ENCODE measurements around the gene CNOT9.

The CNOT9 gene

GRCh38 chr2:218555527-218555926 is 13.1 kb upstream of the CNOT9 start:
- Histone ChIP-seq H3K4me1 (ENCODE audit: insufficient read depth, low read length) (peaks cover 18% of the 10 kb centered on the region), H3K4me3 (ENCODE audit: low read length) (peak overlapping the region; percentile 45), H3K36me3 (ENCODE audit: insufficient read depth, low read depth, low read length) (peaks cover 84% of the 10 kb centered on the region), H3K9me3 (ENCODE audit: insufficient read depth, low read depth, low read length) (no peaks in the 10 kb centered on the region), H3K9ac (ENCODE audit: low read depth, low read length) (peak overlapping the region; percentile 22; the same call in 1 of the 2 replicates), H3K27ac (ENCODE audit: low read length) (no peak overlapping the region), H3K27me3 (ENCODE audit: insufficient read depth, low read length) (no peaks in the 10 kb centered on the region)

- H3K36me3 ChIP-seq (ENCODE audit: insufficient read depth, low read depth, low read length): peaks cover 84% of the 10 kb centered on the region
Observed at GRCh38 chr2:218557941-218558340, 10.7 kb upstream of the CNOT9 start.

DNA sequence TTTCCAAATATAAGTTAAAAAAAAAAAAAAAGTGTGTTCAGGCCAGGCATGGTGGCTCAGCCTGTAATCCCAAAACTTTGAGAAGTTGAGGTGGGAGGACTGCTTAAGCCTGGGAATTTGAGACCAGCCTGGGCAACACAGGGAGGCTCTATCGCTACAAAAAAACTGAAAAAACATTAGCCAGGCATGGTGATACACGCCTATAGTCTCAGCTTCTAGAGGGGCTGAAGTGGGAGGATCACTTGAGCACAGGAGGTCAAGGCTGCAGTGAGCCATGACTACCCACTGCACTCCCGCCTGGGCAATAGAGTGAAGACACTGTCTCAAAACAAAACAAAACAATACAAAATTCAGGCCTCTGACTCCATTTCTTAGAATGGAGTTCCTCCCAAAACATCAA is 9.7 kb upstream of the CNOT9 start:
- no peak overlapping the region for H3K27ac ChIP-seq (ENCODE audit: low read length)
- H3K9ac ChIP-seq (ENCODE audit: low read depth, low read length): no peak overlapping the region
- peaks cover 84% of the 10 kb centered on the region for H3K36me3 ChIP-seq (ENCODE audit: insufficient read depth, low read depth, low read length)

More at GRCh38 chr2:218557941-218558340, 10.7 kb upstream of the CNOT9 start:
- no peak overlapping the region for H3K9ac ChIP-seq (ENCODE audit: low read depth, low read length)
- H3K27ac ChIP-seq (ENCODE audit: low read length): no peak overlapping the region
- no peak overlapping the region for H3K4me3 ChIP-seq (ENCODE audit: low read length)
- H3K9me3 ChIP-seq (ENCODE audit: insufficient read depth, low read depth, low read length): no peaks in the 10 kb centered on the region
- no peaks in the 10 kb centered on the region for H3K27me3 ChIP-seq (ENCODE audit: insufficient read depth, low read length)
- H3K4me1 ChIP-seq (ENCODE audit: insufficient read depth, low read length): peaks cover 18% of the 10 kb centered on the region

DNA sequence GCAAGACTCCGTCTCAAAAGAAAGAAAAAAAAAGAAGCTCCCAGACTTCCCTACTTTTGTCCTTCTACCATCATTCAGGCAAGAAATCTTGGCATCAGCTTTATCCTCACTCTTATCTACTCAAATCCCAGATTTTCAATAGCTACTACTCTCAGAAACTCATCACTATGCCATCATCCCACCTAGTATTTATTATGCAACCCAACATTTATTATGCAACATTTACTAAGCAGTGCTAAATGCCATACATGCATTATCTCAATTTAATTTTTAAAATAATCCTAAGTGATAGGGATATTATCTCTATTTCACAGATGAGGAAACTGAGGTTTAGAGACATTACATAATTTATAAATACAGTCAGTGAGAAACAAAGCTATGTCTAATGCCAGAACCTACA is 4.6 kb upstream of the CNOT9 start:
- no peaks in the 10 kb centered on the region for H3K27me3 ChIP-seq (ENCODE audit: insufficient read depth, low read length)
- peaks cover 79% of the 10 kb centered on the region for H3K36me3 ChIP-seq (ENCODE audit: insufficient read depth, low read depth, low read length)
- H3K4me1 ChIP-seq (ENCODE audit: insufficient read depth, low read length): peaks cover 5% of the 10 kb centered on the region
- H3K9me3 ChIP-seq (ENCODE audit: insufficient read depth, low read depth, low read length): no peaks in the 10 kb centered on the region
- H3K9ac ChIP-seq (ENCODE audit: low read depth, low read length): no peak overlapping the region
- no peak overlapping the region for H3K27ac ChIP-seq (ENCODE audit: low read length)
- no peak overlapping the region for H3K4me3 ChIP-seq (ENCODE audit: low read length)

More for the DNA sequence above, 9.7 kb upstream of the CNOT9 start:
- Histone ChIP-seq H3K27me3 (ENCODE audit: insufficient read depth, low read length) (no peaks in the 10 kb centered on the region), H3K4me1 (ENCODE audit: insufficient read depth, low read length) (peaks cover 18% of the 10 kb centered on the region), H3K4me3 (ENCODE audit: low read length) (no peak overlapping the region), H3K9me3 (ENCODE audit: insufficient read depth, low read depth, low read length) (no peaks in the 10 kb centered on the region)

- H3K4me1 ChIP-seq (ENCODE audit: insufficient read depth, low read length): peaks cover 15% of the 10 kb centered on the region
- H3K36me3 ChIP-seq (ENCODE audit: insufficient read depth, low read depth, low read length): peaks cover 65% of the 10 kb centered on the region
- no peaks in the 10 kb centered on the region for H3K9me3 ChIP-seq (ENCODE audit: insufficient read depth, low read depth, low read length)
- H3K27ac ChIP-seq (ENCODE audit: low read length): no peak overlapping the region
- no peaks in the 10 kb centered on the region for H3K27me3 ChIP-seq (ENCODE audit: insufficient read depth, low read length)
- H3K9ac ChIP-seq (ENCODE audit: low read depth, low read length): peak overlapping the region; percentile 85; the same call in 1 of the 2 replicates
- H3K4me3 ChIP-seq (ENCODE audit: low read length): peak overlapping the region; percentile 77; the same call in 1 of the 2 replicates
Observed at GRCh38 chr2:218566296-218566695, 2.3 kb upstream of the CNOT9 start.

- peaks cover 62% of the 10 kb centered on the region for H3K36me3 ChIP-seq (ENCODE audit: insufficient read depth, low read depth, low read length)
- peaks cover 15% of the 10 kb centered on the region for H3K4me1 ChIP-seq (ENCODE audit: insufficient read depth, low read length)
- H3K9ac ChIP-seq (ENCODE audit: low read depth, low read length): peak overlapping the region; percentile 85
- peak overlapping the region; percentile 52 for H3K27ac ChIP-seq (ENCODE audit: low read length)
- H3K4me3 ChIP-seq (ENCODE audit: low read length): peak overlapping the region; percentile 77
- no peaks in the 10 kb centered on the region for H3K27me3 ChIP-seq (ENCODE audit: insufficient read depth, low read length)
- H3K9me3 ChIP-seq (ENCODE audit: insufficient read depth, low read depth, low read length): no peaks in the 10 kb centered on the region
Observed at GRCh38 chr2:218567797-218568189, 846 bp upstream of the CNOT9 start.

GRCh38 chr2:218569038-218569431 is 396 bp downstream of the CNOT9 start:
- H3K27ac ChIP-seq (ENCODE audit: low read length): peak overlapping the region; percentile 53
- H3K36me3 ChIP-seq (ENCODE audit: insufficient read depth, low read depth, low read length): peaks cover 61% of the 10 kb centered on the region
- H3K4me3 ChIP-seq (ENCODE audit: low read length): peak overlapping the region; percentile 77
- peaks cover 15% of the 10 kb centered on the region for H3K4me1 ChIP-seq (ENCODE audit: insufficient read depth, low read length)
- peak overlapping the region; percentile 85 for H3K9ac ChIP-seq (ENCODE audit: low read depth, low read length)
- H3K9me3 ChIP-seq (ENCODE audit: insufficient read depth, low read depth, low read length): no peaks in the 10 kb centered on the region
- H3K27me3 ChIP-seq (ENCODE audit: insufficient read depth, low read length): no peaks in the 10 kb centered on the region

- H3K27ac ChIP-seq (ENCODE audit: low read length): peak overlapping the region; percentile 34
- H3K9me3 ChIP-seq (ENCODE audit: insufficient read depth, low read depth, low read length): no peaks in the 10 kb centered on the region
- H3K27me3 ChIP-seq (ENCODE audit: insufficient read depth, low read length): no peaks in the 10 kb centered on the region
- H3K4me3 ChIP-seq (ENCODE audit: low read length): peak overlapping the region; percentile 77
- peaks cover 61% of the 10 kb centered on the region for H3K36me3 ChIP-seq (ENCODE audit: insufficient read depth, low read depth, low read length)
- peaks cover 15% of the 10 kb centered on the region for H3K4me1 ChIP-seq (ENCODE audit: insufficient read depth, low read length)
- peak overlapping the region; percentile 85 for H3K9ac ChIP-seq (ENCODE audit: low read depth, low read length)
Observed at GRCh38 chr2:218569661-218570500, 1.2 kb downstream of the CNOT9 start.

DNA sequence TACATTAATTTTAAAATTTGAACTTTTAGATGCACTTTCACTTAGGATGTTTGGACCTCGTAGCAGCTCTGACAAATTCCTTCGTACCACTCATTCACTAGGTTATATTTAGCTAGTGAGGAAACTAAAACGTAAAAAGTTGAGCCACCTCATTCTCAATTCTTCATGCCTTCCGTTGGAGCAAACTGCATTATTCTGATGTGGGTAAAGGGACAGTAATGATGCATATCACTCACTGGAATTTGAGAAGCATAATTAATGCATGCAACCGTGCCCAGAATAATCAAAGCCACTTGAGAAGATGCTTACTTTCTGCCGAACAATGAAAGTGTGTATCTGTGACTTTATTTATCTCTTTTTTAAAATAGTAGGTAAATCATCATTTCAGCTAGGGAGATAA is 2.2 kb downstream of the CNOT9 start:
- peak overlapping the region; percentile 77 for H3K4me3 ChIP-seq (ENCODE audit: low read length)
- H3K9ac ChIP-seq (ENCODE audit: low read depth, low read length): peak overlapping the region; percentile 85; the same call in 1 of the 2 replicates
- peaks cover 59% of the 10 kb centered on the region for H3K36me3 ChIP-seq (ENCODE audit: insufficient read depth, low read depth, low read length)
- no peaks in the 10 kb centered on the region for H3K27me3 ChIP-seq (ENCODE audit: insufficient read depth, low read length)
- no peaks in the 10 kb centered on the region for H3K9me3 ChIP-seq (ENCODE audit: insufficient read depth, low read depth, low read length)
- H3K27ac ChIP-seq (ENCODE audit: low read length): no peak overlapping the region
- peaks cover 17% of the 10 kb centered on the region for H3K4me1 ChIP-seq (ENCODE audit: insufficient read depth, low read length)

- no peak overlapping the region for H3K4me3 ChIP-seq (ENCODE audit: low read length)
- peaks cover 21% of the 10 kb centered on the region for H3K4me1 ChIP-seq (ENCODE audit: insufficient read depth, low read length)
- no peaks in the 10 kb centered on the region for H3K9me3 ChIP-seq (ENCODE audit: insufficient read depth, low read depth, low read length)
- H3K27me3 ChIP-seq (ENCODE audit: insufficient read depth, low read length): no peaks in the 10 kb centered on the region
- H3K9ac ChIP-seq (ENCODE audit: low read depth, low read length): no peak overlapping the region
- peaks cover 60% of the 10 kb centered on the region for H3K36me3 ChIP-seq (ENCODE audit: insufficient read depth, low read depth, low read length)
- no peak overlapping the region for H3K27ac ChIP-seq (ENCODE audit: low read length)
Observed at GRCh38 chr2:218576854-218577253, 8.2 kb downstream of the CNOT9 start.

GRCh38 chr2:218577482-218578220 is 9.0 kb downstream of the CNOT9 start:
- peaks cover 60% of the 10 kb centered on the region for H3K36me3 ChIP-seq (ENCODE audit: insufficient read depth, low read depth, low read length)
- H3K4me3 ChIP-seq (ENCODE audit: low read length): peak overlapping the region; percentile 29; the same call in 1 of the 2 replicates

More at GRCh38 chr2:218577482-218578220, 9.0 kb downstream of the CNOT9 start:
- H3K4me1 ChIP-seq (ENCODE audit: insufficient read depth, low read length): peaks cover 21% of the 10 kb centered on the region
- peak overlapping the region; percentile 25; the same call in 1 of the 2 replicates for H3K9ac ChIP-seq (ENCODE audit: low read depth, low read length)
- no peak overlapping the region for H3K27ac ChIP-seq (ENCODE audit: low read length)
- no peaks in the 10 kb centered on the region for H3K27me3 ChIP-seq (ENCODE audit: insufficient read depth, low read length)
- H3K9me3 ChIP-seq (ENCODE audit: insufficient read depth, low read depth, low read length): no peaks in the 10 kb centered on the region
